NCI-H1436 (cell line): ENCODE results near the gene AKR1B1.
A peak's percentile ranks its signal among the peaks of the same experiment; 100 is the strongest.

Experiments used
- DNase-seq: peaks from one replicate; lab custom pipeline; 2025; lab: John Stamatoyannopoulos, UW

The AKR1B1 gene

DNA sequence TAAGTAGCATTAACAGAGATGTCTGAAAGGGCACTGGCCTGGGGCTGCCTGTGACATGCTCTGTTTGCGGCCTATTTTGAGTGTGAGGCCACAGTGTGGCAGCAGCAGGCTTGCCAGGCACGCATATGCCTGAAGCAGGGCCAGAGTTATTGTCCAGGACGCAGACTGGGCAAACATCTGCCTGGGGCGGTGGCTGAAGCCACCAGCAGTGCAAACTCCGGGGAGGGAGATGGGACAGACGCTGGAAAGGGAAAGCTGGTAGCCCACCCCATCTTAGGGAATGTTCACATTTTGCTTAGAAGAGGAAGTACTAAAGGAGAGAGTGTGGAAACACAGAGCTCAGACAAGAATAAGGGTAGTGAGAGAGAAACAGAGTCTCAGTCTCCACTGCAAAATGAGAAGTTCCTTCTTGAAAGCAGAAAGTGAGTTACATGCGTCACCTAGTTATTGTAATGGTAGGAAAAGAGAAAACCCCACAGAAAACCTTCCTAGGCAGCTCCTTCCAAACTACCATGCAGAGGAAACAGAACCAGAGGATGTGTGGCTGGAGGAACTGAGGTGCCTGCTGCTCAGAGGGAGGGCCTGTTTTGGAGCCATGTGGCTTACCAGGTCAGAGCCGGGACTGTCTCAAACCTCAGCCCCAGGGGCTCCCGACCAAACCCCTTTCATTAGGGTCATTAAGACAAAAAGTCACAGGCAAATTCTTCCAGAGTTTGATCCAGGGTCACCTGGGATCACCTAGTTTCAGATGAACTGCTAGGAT, 14.5 kb downstream of the AKR1B1 start:
- no peak for DNase-seq

- DNase-seq, result no peak
Observed at GRCh38 chr7:134443396-134444070, 15.4 kb downstream of the AKR1B1 start.

DNA sequence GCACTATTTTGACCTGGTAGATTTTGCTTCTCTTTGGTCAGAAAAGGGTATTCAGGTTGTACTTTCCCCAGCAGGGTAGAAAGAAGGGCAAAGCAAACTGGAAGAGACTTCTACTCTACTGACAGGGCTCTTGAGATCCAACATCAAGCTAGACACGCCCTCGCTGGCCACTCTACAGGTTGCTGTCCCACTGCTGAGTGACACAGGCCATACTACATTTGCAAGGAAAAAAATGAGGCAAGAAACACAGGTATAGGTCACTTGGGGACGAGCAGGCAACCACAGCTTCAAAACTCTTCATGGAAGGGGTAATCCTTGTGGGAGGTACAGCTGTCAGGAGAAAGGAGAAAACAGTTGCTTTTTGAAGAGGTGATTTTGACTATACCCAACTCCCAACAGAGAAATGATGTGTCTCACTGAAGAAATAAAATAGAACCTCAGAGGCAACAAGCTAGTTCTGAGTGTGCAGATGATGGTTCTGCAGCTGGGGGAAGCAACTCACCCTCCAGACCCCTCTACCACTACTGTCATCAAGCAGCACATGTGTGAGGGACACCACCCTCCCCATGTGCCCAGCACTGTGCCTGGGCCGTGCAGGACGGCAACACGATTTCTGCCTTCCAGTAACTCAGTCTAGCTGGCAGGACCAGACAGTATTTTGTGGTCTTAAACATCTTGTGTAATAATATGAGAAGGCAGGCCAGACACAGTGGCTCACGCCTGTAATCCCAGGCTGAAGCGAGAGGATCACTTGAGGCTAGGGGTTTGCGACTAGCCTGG, 16.3 kb downstream of the AKR1B1 start:
- no peak for DNase-seq

DNA sequence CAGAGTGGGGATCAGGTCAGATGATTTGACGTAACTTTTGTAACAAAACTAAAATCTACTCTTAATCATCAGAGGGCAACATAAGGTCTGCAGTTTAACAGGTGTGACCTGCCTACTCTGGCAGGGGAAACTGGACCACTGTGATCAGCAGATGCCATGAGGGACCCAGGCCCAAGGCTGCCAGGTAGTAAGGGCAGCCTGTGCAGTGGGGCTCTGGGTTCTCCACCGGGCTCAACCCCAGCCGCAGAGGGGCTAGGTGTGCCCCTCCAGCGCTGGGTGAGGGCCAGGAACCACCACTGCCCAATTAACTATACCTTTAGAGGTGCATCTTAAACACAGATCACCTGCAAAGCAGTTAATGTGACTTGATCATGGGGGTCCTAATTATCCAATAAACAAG, 17.6 kb downstream of the AKR1B1 start:
- DNase-seq, result no peak

- no peak for DNase-seq
Observed at GRCh38 chr7:134440476-134440875, 18.4 kb downstream of the AKR1B1 start.

- no peak for DNase-seq
Observed at GRCh38 chr7:134440067-134440466, 18.8 kb downstream of the AKR1B1 start.

GRCh38 chr7:134438946-134439345, 20.0 kb downstream of the AKR1B1 start:
- no peak for DNase-seq

- no peak for DNase-seq
Observed at GRCh38 chr7:134435161-134435920, 23.6 kb downstream of the AKR1B1 start.

GRCh38 chr7:134434701-134435100, 24.2 kb downstream of the AKR1B1 start:
- DNase-seq, result no peak

GRCh38 chr7:134433430-134433829, 25.5 kb downstream of the AKR1B1 start:
- DNase-seq, result no peak

GRCh38 chr7:134432296-134433152, 26.4 kb downstream of the AKR1B1 start:
- peak; percentile 84 for DNase-seq

GRCh38 chr7:134431815-134432214, 27.1 kb downstream of the AKR1B1 start:
- DNase-seq, result no peak

GRCh38 chr7:134429481-134429880, 29.4 kb downstream of the AKR1B1 start:
- no peak for DNase-seq

- DNase-seq, result no peak
Observed at GRCh38 chr7:134428942-134429341, 30.0 kb downstream of the AKR1B1 start.

GRCh38 chr7:134427896-134428295, 31.0 kb downstream of the AKR1B1 start:
- no peak for DNase-seq

- no peak for DNase-seq
Observed at GRCh38 chr7:134425777-134426176, 33.1 kb downstream of the AKR1B1 start.

DNA sequence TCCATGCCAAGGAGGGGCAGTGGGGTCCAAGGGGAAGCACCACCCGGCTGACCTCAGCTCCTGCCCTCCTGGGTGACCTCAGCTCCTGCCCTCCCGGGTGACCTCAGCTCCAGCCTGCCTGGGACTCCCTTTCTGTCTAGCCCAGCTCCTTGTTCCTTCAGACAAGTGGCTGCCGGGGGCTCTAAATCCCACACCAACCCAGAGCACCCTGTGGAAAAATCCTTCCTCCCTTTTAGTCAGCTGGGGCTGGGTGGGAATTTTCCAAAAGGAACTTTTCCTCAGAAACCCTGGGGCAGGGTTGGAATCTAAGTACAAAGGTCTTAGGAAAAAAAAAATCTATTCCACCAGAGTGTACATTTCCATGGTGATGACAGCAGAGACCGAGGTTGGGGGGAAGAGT, 36.3 kb downstream of the AKR1B1 start:
- DNase-seq, result no peak

GRCh38 chr7:134422008-134422407, 36.9 kb downstream of the AKR1B1 start:
- no peak for DNase-seq

GRCh38 chr7:134420424-134421125, 38.3 kb downstream of the AKR1B1 start:
- DNase-seq, result peak; percentile 18

DNA sequence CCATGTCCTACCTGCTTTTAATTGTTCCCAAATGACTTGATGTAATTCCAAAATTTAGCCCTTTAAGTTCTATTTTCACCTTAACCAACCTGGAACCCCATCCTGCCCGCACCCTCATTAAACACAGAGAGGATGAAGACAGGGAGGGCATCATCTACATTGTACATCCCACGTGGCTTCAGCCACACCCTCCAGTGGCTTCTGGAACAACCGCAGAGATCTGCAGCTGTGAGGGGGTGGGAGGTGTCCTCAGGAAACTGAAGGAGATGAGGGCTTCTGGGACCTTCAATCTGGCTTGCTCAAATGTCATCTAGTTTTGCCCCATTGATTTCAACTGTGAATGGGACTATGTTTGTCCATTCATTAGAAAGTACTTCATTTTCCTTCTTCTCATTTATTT, 39.0 kb downstream of the AKR1B1 start:
- no peak for DNase-seq

GRCh38 chr7:134419085-134419484, 39.8 kb downstream of the AKR1B1 start:
- DNase-seq, result no peak
